GM19023 (cell line): ENCODE results near the gene COL9A3.

Source experiments
- ATAC-seq: cut with Tn5 transposase; IDR thresholded peaks from one replicate; pipeline ENCODE4 v1.9.1; 2021; ENCODE audit warnings: mild to moderate bottlenecking, moderate library complexity; ENCODE audit not compliant: unreplicated experiment

Gene COL9A3

GRCh38 chr20:62816884-62817873 is at the start of gene COL9A3:
TSS of gene COL9A3 (plus strand) at chr20:62817050. CDS start at chr20:62817065, 15 bp downstream.
- no peak for ATAC-seq

- ATAC-seq = no peak
These were observed 48.7 kb upstream of the COL9A3 start for GRCh38 chr20:62768234-62768546.

DNA sequence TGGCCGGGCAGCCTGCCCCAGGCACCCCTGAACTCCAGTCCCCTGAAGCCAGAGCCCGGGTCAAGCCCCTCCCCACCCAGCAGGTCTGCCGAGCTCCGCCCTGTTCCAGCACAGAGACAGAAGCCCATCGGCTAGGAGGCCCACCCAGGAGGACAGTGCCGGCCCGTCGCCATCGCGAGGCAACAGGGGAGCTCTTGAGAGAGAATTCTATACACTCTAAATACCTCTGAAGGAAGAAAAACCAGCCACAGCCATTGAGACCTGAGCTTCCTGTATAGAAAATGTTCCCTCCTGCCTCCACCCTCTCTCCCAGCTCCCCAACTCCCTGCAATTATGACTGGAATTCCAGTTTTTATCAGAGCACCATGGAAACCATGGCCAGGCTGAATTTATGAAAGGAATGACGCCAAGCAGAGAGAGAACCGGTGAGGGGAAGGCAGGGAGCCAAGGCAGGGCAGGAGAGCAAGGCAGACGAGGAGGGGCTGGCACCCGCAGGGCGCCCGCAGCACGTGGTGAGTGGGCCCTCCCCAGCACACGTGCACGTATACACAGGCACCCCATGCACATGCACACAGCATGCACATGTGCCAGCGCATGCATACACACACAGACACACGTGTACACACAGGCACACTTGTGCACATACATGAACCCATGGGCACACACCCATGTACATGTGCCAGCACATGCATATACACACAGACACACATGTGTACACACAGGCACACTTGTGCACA is 48.1 kb upstream of the COL9A3 start:
- ATAC-seq = no peak

DNA sequence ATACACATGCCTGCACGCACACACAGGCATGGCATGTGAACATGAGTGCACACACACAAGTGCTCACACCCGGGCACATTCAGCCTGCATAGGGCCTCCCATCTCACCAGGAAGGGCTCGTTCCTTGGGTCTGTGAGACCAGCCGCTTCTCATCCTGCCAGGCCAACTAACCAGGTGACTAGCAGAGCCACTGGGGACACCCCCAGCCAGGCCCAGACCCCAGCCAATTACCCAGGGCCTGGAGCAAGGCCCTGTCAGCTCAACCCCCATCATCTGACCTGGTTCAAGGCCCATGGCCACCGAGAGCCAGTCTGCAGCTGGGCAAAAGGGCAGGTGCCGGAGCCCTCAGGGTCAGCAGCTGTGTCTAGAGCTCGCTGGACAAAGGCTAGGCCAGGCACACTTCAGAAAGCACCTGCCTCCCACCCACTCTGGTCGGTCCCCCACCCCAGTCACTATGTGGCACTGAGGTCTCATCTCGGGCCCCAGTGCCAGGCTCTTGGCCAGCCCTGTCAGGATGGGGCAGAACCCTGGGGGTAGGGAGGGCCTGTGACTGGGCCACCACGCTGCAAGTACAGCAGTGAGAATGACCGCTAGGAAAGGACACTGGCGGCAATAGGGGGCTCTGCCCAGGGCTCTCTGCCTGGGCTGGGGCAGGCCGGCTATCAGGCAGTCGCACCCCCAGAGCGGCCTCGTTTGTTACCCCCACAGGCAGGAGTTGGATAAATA is 47.3 kb upstream of the COL9A3 start:
- no peak for ATAC-seq

- no peak for ATAC-seq
These were observed 46.5 kb upstream of the COL9A3 start for GRCh38 chr20:62770111-62770910.

GRCh38 chr20:62770916-62771315 is 45.9 kb upstream of the COL9A3 start:
- ATAC-seq = no peak

GRCh38 chr20:62771396-62772102 is 45.3 kb upstream of the COL9A3 start:
- no peak for ATAC-seq

GRCh38 chr20:62772103-62772611 is 44.7 kb upstream of the COL9A3 start:
- no peak for ATAC-seq

- ATAC-seq = no peak
These were observed 44.2 kb upstream of the COL9A3 start for GRCh38 chr20:62772619-62772989.

DNA sequence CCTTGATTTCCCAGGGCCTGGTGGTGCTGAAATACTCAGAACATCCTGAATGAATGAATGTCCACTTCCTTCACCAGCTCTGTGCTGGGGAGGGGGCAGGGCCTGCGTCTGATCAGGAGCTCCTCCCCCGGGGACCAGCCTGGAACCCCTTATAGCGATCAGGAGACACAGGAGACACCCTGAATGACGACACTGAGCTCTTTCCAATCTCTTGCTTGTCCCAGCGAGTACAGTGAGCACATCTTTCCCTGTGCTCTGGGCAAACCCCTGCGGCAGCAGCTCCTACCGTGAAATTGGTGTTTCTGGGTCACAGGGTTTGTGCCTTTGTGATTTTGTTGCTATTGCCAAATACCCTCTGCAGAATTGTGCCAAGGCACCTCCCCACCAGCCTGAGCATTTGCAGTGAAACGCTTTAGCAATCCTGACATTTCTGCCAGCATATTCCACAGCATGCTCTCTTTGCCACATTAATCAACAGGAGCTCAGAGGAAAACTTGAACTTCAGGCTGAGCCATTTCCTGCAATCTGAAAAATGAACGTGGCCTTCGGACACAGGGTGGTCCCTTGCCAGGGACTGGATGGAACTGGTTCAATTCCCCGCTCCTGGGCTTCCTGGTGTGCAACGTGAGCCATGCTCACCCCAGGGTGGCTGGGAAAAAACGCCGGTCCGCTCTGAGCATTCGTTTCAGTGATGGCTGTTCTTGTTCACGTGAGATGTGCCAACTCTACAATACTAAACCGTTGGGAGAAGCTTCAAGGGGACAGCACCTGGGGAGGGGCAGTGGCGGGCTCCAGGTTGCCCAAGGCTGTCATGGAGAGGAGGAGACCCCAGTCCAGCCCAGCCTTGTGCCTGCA is 43.6 kb upstream of the COL9A3 start:
- ATAC-seq = no peak

- ATAC-seq = no peak
These were observed 42.8 kb upstream of the COL9A3 start for GRCh38 chr20:62773845-62774714.

DNA sequence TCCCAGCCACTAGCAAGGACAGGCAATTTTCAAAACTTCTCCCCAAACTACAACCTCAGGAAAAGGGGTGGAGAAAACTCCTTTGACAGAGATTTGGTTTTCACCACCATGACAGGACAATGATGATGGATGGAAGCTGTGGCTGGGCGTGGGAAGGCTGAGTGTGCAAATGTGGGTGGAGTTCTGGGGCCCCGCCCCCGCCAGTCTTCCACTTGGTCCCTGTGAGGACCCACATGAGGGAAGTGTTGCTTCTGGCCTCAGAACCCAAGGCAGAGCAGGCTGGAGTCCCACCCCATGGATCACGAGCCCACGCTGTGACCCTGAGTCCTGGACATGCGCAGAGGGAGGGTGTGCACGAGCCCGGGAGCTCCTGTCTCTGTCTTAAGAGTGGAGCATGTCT is 42.1 kb upstream of the COL9A3 start:
- no peak for ATAC-seq

GRCh38 chr20:62775206-62775605 is 41.6 kb upstream of the COL9A3 start:
- ATAC-seq = no peak

DNA sequence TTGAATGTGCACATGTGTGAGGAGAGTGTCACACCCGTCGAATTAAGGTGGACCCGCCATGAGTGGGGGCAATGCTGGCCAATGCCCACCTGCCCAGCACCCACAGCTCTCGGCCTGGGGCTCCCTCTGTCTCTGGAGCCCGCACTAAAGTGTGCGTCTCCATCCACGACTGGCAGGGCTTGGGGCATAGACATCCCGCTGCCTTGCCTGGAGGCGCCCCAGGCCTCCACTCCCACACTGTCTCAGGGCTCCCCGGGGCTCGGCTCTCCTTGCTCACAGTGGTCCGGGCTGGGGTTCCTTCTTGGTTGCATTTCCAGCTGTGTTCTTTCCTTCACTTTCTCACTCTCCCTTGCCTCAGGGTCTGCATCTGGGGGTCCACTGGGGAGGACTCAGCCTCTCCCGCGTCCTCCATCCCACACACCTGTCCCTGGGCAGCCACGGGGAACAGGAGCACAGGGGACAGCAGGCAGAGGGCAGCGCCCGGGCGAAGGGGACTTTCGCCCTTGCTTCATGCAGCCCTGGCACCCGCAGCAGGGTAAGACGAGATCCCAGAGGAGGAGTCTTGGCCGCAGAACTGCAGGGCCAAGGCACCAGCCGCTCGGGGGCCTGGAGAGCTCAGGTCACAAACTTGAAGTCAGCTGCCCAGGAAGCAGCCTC is 40.7 kb upstream of the COL9A3 start:
- ATAC-seq = no peak

- no peak for ATAC-seq
These were observed 39.9 kb upstream of the COL9A3 start for GRCh38 chr20:62776692-62777527.

DNA sequence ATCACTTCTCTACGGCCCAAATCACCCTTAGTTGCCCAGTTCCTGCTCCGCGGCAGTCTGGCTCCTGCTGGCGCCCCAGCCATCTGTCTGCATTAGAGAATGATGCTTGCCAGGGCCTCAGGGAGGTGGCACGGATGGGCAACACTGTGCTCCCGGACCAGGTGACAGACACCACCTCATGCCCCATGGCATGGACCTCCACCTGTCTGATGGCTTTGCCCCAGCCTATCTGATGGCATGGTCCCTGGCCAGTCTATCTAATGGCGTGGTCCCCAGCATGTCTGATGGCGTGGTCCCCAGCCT is 39.4 kb upstream of the COL9A3 start:
- no peak for ATAC-seq

- no peak for ATAC-seq
These were observed 38.8 kb upstream of the COL9A3 start for GRCh38 chr20:62778058-62778457.
